ENCODE data around the gene COMMD8. TPM values are rescaled to one million over a fixed set of nuclear protein-coding genes. Genes with fewer than 3 reads are reported as not detected.

COMMD8 gene
- total and polyA plus RNA-seq, 4 donors: 3.6 to 17.5 (median 9.0) TPM

DNA sequence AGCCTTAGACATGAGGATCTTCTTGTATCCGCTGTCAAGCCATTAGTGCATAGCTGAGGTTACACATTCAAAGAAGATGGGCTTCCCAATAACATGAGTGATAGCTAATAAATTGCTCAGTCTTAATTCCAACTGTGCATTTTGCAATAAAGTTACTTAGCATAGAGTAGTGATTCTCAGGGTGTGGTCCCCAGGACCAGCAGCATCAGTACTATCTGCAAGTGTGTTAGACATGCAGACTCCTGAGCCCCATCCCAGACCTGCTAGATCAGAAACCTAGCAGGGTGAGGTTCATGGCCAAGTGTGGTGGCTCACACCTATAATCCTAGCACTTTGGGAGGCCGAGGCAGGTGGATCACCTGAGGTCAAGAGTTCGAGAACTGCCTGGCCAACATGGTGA lies 41.6 kb upstream of the COMMD8 start:
- H3K27ac ChIP-seq (ENCODE audit: low read depth in 1 of 2, low read length in 2 of 2): no peak overlapping the region
- TF ChIP-seq HNF4G (IDR thresholded peaks at IDR 0.05) (no peak), NR2F2 (IDR thresholded peaks at IDR 0.05) (no peak), YY1 (IDR thresholded peaks at IDR 0.05) (no peak), ATF3 (IDR thresholded peaks at IDR 0.05) (no peak), RAD21 (IDR thresholded peaks at IDR 0.05) (no peak), JUND (IDR thresholded peaks at IDR 0.05) (no peak), EGR1 (IDR thresholded peaks at IDR 0.05; ENCODE audit: low read depth in 2 of 2) (no peak), TAF1 (conservative IDR thresholded peaks at IDR 0.05) (no peak), FOXA1 (IDR thresholded peaks at IDR 0.05) (no peak), CTCF (IDR thresholded peaks at IDR 0.05; ENCODE audit: low read depth, low read length, missing input control) (no peak), HNF4A (conservative IDR thresholded peaks at IDR 0.05) (no peak), GABPA (IDR thresholded peaks at IDR 0.05 in 1 of 2, conservative IDR thresholded peaks at IDR 0.05 in 1 of 2) (no peak), SP1 (IDR thresholded peaks at IDR 0.05) (no peak), FOXA2 (IDR thresholded peaks at IDR 0.05) (no peak), RXRA (IDR thresholded peaks at IDR 0.05) (no peak), REST (IDR thresholded peaks at IDR 0.05) (no peak)
- TF ChIP-seq, protein P1, sequence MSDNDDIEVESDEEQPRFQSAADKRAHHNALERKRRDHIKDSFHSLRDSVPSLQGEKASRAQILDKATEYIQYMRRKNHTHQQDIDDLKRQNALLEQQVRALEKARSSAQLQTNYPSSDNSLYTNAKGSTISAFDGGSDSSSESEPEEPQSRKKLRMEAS (IDR thresholded peaks at IDR 0.05): no peak
- TF ChIP-seq, protein P2, sequence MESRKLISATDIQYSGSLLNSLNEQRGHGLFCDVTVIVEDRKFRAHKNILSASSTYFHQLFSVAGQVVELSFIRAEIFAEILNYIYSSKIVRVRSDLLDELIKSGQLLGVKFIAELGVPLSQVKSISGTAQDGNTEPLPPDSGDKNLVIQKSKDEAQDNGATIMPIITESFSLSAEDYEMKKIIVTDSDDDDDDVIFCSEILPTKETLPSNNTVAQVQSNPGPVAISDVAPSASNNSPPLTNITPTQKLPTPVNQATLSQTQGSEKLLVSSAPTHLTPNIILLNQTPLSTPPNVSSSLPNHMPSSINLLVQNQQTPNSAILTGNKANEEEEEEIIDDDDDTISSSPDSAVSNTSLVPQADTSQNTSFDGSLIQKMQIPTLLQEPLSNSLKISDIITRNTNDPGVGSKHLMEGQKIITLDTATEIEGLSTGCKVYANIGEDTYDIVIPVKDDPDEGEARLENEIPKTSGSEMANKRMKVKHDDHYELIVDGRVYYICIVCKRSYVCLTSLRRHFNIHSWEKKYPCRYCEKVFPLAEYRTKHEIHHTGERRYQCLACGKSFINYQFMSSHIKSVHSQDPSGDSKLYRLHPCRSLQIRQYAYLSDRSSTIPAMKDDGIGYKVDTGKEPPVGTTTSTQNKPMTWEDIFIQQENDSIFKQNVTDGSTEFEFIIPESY (IDR thresholded peaks at IDR 0.05): no peak
- WGBS: 97% methylated on average over 3 of the region's 3 CpGs

More for the DNA sequence above, 41.6 kb upstream of the COMMD8 start:
- Histone ChIP-seq H3K4me3 (ENCODE audit: low read depth in 1 of 3, low read length in 3 of 3) (no peak overlapping the region), H3K9me3 (ENCODE audit: control insufficient read depth in 4 of 4, low read length in 3 of 4) (no peaks in the 10 kb centered on the region), H3K36me3 (ENCODE audit: control insufficient read depth in 4 of 4, insufficient read depth in 3 of 4, low read depth in 1 of 4, low read length in 3 of 4) (no peaks in the 10 kb centered on the region), H3K9ac (ENCODE audit: low read depth in 1 of 2, low read length in 2 of 2) (no peak overlapping the region), H3K4me1 (ENCODE audit: control insufficient read depth in 4 of 4, insufficient read depth in 4 of 4, low read length in 3 of 4) (no peaks in the 10 kb centered on the region), H3K27me3 (ENCODE audit: control insufficient read depth in 4 of 4, insufficient read depth in 4 of 4, low read length in 3 of 4) (no peaks in the 10 kb centered on the region)
- no peak for DNase-seq (ENCODE audit: low spot score)

All from liver (tissue), 9 donors.